IMR-90 (cell line): ENCODE data around the gene OAS3. TPM values are rescaled to one million over a fixed set of nuclear protein-coding genes. Genes with fewer than 3 reads are reported as not detected.

Experiments
- ATAC-seq: fragments of 200-7000 bp; cut with Tn5 transposase; 2 replicates; pipeline ENCODE4 v1.9.1; 2020; ENCODE audit warnings: low read depth, mild to moderate bottlenecking, moderate library complexity
- BruUV-seq: library from RNA; stranded (reverse); fragments of 400-500 nt; replicated peaks from 2 replicates; lab custom pipeline; 2021; lab: Mats Ljungman, UMichigan
- CTCF ChIA-PET: fragments of 300-600 bp; formaldehyde crosslinking; extraction: SDS; loops from one replicate; lab custom pipeline; 2021; ENCODE audit warnings: antibody characterized with exemption; lab: Yijun Ruan, JAX
- POLR2A ChIA-PET: fragments of 300-600 bp; sonication (Branson Sonifier 250); formaldehyde crosslinking; loops from one replicate; lab custom pipeline; 2022; ENCODE audit warnings: antibody characterized with exemption; ENCODE audit not compliant: unreplicated experiment; lab: Charles Lee
- DNase-seq: peaks from one replicate; pipeline ENCODE4 v3.0.0; 2013
- H2AFZ ChIP-seq: replicated peaks from 2 replicates; pipeline ENCODE3; 2013; ENCODE audit warnings: low read length, mild to moderate bottlenecking; ENCODE audit not compliant: poor library complexity
- H2AK5ac ChIP-seq: 2 replicates; pipeline ENCODE4 v1.6.1; 2013; ENCODE audit warnings: low read depth, low read length, inconsistent platforms
- H2AK9ac ChIP-seq: replicated peaks from 2 replicates; pipeline ENCODE3; 2013; ENCODE audit warnings: mild to moderate bottlenecking, low read depth, low read length, moderate library complexity; ENCODE audit not compliant: poor library complexity
- H2BK120ac ChIP-seq: 2 replicates; pipeline ENCODE4 v1.6.1; 2013; ENCODE audit warnings: low read depth, low read length, inconsistent platforms
- H2BK15ac ChIP-seq: 3 replicates; pipeline ENCODE4 v1.6.1; 2013; ENCODE audit warnings: low read depth, low read length, inconsistent platforms
- H2BK20ac ChIP-seq: 2 replicates; pipeline ENCODE4 v1.6.1; 2013; ENCODE audit warnings: low read depth, mild to moderate bottlenecking, inconsistent platforms, low read length, moderate library complexity
- H2BK5ac ChIP-seq: 2 replicates; pipeline ENCODE4 v1.6.1; 2013; ENCODE audit warnings: mild to moderate bottlenecking, low read depth, low read length, inconsistent platforms; ENCODE audit not compliant: poor library complexity, severe bottlenecking
- H3K14ac ChIP-seq: replicated peaks from 2 replicates; pipeline ENCODE4 v1.6.1; 2013; ENCODE audit warnings: low read depth, low read length, inconsistent platforms
- H3K18ac ChIP-seq: 2 replicates; pipeline ENCODE4 v1.6.1; 2013; ENCODE audit warnings: low read depth, low read length, control low read depth
- H3K23ac ChIP-seq: 2 replicates; pipeline ENCODE4 v1.6.1; 2013; ENCODE audit warnings: low read depth, low read length, inconsistent platforms
- H3K27ac ChIP-seq: 2 replicates; pipeline ENCODE4 v1.5.1; 2013; ENCODE audit warnings: mild to moderate bottlenecking, control low read depth, low read length; ENCODE audit not compliant: insufficient read depth
- H3K27me3 ChIP-seq: 2 replicates; pipeline ENCODE4 v1.6.1; 2013; ENCODE audit warnings: low read length; ENCODE audit not compliant: control insufficient read depth, insufficient read depth
- H3K36me3 ChIP-seq: 2 replicates; pipeline ENCODE4 v1.6.1; 2013; ENCODE audit warnings: low read length, mixed read lengths; ENCODE audit not compliant: control insufficient read depth, insufficient read depth
- H3K4ac ChIP-seq: 2 replicates; pipeline ENCODE4 v1.6.1; 2013; ENCODE audit warnings: low read depth, low read length, inconsistent platforms
- H3K4me1 ChIP-seq: 2 replicates; pipeline ENCODE4 v1.6.1; 2013; ENCODE audit warnings: low read length, mixed read lengths; ENCODE audit not compliant: control insufficient read depth, insufficient read depth
- H3K4me2 ChIP-seq: 2 replicates; pipeline ENCODE4 v1.6.1; 2013; ENCODE audit warnings: low read depth, mild to moderate bottlenecking, control low read depth, low read length, moderate library complexity
- H3K4me3 ChIP-seq: 2 replicates; pipeline ENCODE4 v1.5.1; 2013; ENCODE audit warnings: low read depth, mild to moderate bottlenecking, control low read depth, low read length, moderate library complexity; ENCODE audit not compliant: insufficient read depth
- H3K56ac ChIP-seq: 2 replicates; pipeline ENCODE4 v1.6.1; 2013; ENCODE audit warnings: low read length, inconsistent platforms; ENCODE audit not compliant: insufficient read depth; ENCODE audit errors: extremely low read depth
- H3K79me1 ChIP-seq, 2 experiments: 2 replicates each; pipeline ENCODE4 v1.6.1; 2013; ENCODE audit warnings: low read length in 2 of 2, inconsistent platforms in 1 of 2, low read depth in 1 of 2
- H3K9ac ChIP-seq: 2 replicates; pipeline ENCODE4 v1.6.1; 2013; ENCODE audit warnings: low read depth, low read length, control low read depth
- H3K9me1 ChIP-seq: 2 replicates; pipeline ENCODE4 v1.6.1; 2013; ENCODE audit warnings: low read length, inconsistent platforms; ENCODE audit not compliant: insufficient read depth
- H3K9me3 ChIP-seq: 2 replicates; pipeline ENCODE4 v1.6.1; 2013; ENCODE audit warnings: low read length; ENCODE audit not compliant: control insufficient read depth, insufficient read depth
- H4K20me1 ChIP-seq: 2 replicates; pipeline ENCODE4 v1.6.1; 2013; ENCODE audit warnings: low read length, inconsistent platforms; ENCODE audit not compliant: insufficient read depth
- H4K5ac ChIP-seq: 2 replicates; pipeline ENCODE4 v1.6.1; 2013; ENCODE audit warnings: mild to moderate bottlenecking, low read depth, low read length, control low read depth
- H4K8ac ChIP-seq, 2 experiments: 2 replicates each; pipeline ENCODE4 v1.6.1; 2013; ENCODE audit warnings: low read depth in 2 of 2, low read length in 2 of 2, control low read depth in 1 of 2, inconsistent platforms in 1 of 2
- H4K91ac ChIP-seq: 2 replicates; pipeline ENCODE4 v1.6.1; 2013; ENCODE audit warnings: low read depth, low read length, inconsistent platforms; ENCODE audit not compliant: insufficient read depth
- CHD1 ChIP-seq: IDR thresholded peaks from 2 replicates; pipeline ENCODE4 v1.6.1; 2012; ENCODE audit warnings: low read depth, low read length, improper control_type of control experiment
- CTCF ChIP-seq: conservative IDR thresholded peaks from 2 replicates; pipeline ENCODE4 v1.5.1; 2012; ENCODE audit warnings: mild to moderate bottlenecking, low read depth, low read length, improper control_type of control experiment
- POLR2A ChIP-seq: IDR thresholded peaks from 2 replicates; pipeline ENCODE4 v1.6.1; 2012; ENCODE audit warnings: mild to moderate bottlenecking, low read depth, low read length
- RAD21 ChIP-seq: IDR thresholded peaks from 2 replicates; pipeline ENCODE4 v1.6.1; 2012; ENCODE audit warnings: low read length, improper control_type of control experiment
- RCOR1 ChIP-seq: IDR thresholded peaks from 2 replicates; pipeline ENCODE4 v1.6.1; 2012; ENCODE audit warnings: mild to moderate bottlenecking, low read length, improper control_type of control experiment; ENCODE audit not compliant: insufficient replicate concordance
- USF2 ChIP-seq: fragments of 150-350 bp; IDR thresholded peaks from 2 replicates; pipeline ENCODE4 v1.6.1; 2017; ENCODE audit warnings: mild to moderate bottlenecking, antibody characterized with exemption, low read length, low read depth
- WGBS, 2 experiments: methylation state at CpG; one replicate each; pipeline versions ENCODE4 v1.1.5 to v1.1.7; 2013; ENCODE audit warnings: missing lambda C conversion rate in 2 of 2; ENCODE audit not compliant: insufficient read length in 1 of 2; ENCODE audit errors: extremely low coverage in 2 of 2; 5-methylcytosine and 5-hydroxymethylcytosine counted together
- dilution Hi-C: fragments of 300-500 bp; cut with HindIII; formaldehyde crosslinking; loops from one replicate; pipeline ENCODE4 v1.14.3; 2018; ENCODE audit warnings: low sequenced_read_pairs; ENCODE audit not compliant: unreplicated experiment
- in situ Hi-C: fragments of 300-500 bp; cut with MboI; formaldehyde crosslinking; loops from 3 replicates; pipeline ENCODE4 v1.14.3; 2019; ENCODE audit warnings: low sequenced_read_pairs, inconsistent platforms, mixed read lengths
- intact Hi-C: fragments of 100-400 bp; cut with micrococcal nuclease; formaldehyde crosslinking; loops from 2 replicates; pipeline ENCODE4 v1.10.0; 2022
- polyA plus RNA-seq, 3 experiments: library from polyadenylated mRNA; depleted of rRNA; stranded (reverse); fragments of >200 nt; gene quantifications; 2 replicates each; pipeline ENCODE4 v1.2.3, GENCODE V29; 2012; ENCODE audit warnings: low replicate concordance in 1 of 3
- total RNA-seq: library from RNA; depleted of rRNA; stranded (reverse); fragments of >200 nt; gene quantifications from 2 replicates; pipeline ENCODE4 v1.2.3, GENCODE V29; 2012
- TF ChIP-seq, protein P1 (sequence below): fragments of 150-350 bp; IDR thresholded peaks from 2 replicates; pipeline ENCODE4 v1.6.1; 2016; ENCODE audit warnings: low read depth, mild to moderate bottlenecking, low read length, moderate library complexity, borderline replicate concordance

Gene OAS3
- total and polyA plus RNA-seq, 2 of the 4 experiments (the other 2 are of a cell fraction) = 4.1 to 7.8 TPM

GRCh38 chr12:113002676-113003075 lies 64.4 kb downstream of the OAS3 start:
- no peak for ATAC-seq
- Histone ChIP-seq H3K9me3 (no peaks in the 10 kb centered on the region), H3K4me3 (no peak overlapping the region), H3K18ac (no peak overlapping the region), H3K4me1 (no peaks in the 10 kb centered on the region), H3K27ac (no peak overlapping the region), H2BK120ac (no peak overlapping the region), H3K9me1 (peaks cover 3% of the 10 kb centered on the region; the same call in 1 of the 2 replicates), H2BK5ac (no peak overlapping the region), H3K36me3 (no peaks in the 10 kb centered on the region), H3K4me2 (no peak overlapping the region), H3K79me1 (no peaks in the 10 kb centered on the region), H3K4ac (no peak overlapping the region), H2AFZ (no peak overlapping the region), H4K91ac (no peak overlapping the region), H3K9ac (no peak overlapping the region), H3K27me3 (no peaks in the 10 kb centered on the region; the same call in 1 of the 2 replicates), H4K5ac (no peak overlapping the region), H4K8ac (no peak overlapping the region), H2BK20ac (no peak overlapping the region), H3K23ac (no peak overlapping the region), H2BK15ac (no peak overlapping the region), H4K20me1 (no peaks in the 10 kb centered on the region), H2AK9ac (no peak overlapping the region), H3K14ac (no peak overlapping the region), H2AK5ac (no peak overlapping the region), H3K56ac (no peak overlapping the region)
- TF ChIP-seq RCOR1 (no peak), RAD21 (no peak), USF2 (no peak), CHD1 (no peak), POLR2A (no peak), CTCF (no peak)
- TF ChIP-seq, protein P1, sequence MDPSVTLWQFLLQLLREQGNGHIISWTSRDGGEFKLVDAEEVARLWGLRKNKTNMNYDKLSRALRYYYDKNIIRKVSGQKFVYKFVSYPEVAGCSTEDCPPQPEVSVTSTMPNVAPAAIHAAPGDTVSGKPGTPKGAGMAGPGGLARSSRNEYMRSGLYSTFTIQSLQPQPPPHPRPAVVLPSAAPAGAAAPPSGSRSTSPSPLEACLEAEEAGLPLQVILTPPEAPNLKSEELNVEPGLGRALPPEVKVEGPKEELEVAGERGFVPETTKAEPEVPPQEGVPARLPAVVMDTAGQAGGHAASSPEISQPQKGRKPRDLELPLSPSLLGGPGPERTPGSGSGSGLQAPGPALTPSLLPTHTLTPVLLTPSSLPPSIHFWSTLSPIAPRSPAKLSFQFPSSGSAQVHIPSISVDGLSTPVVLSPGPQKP = no peak
- POLR2A ChIA-PET = no interaction called here
- intact Hi-C loops = no loop called here
- in situ Hi-C loops = no loop called here
- no peak for DNase-seq
- dilution Hi-C loops = no loop called here
- CTCF ChIA-PET = no interaction called here
- WGBS, 2 experiments = no CpG with 5 or more reads among the region's 5 CpGs
- no TSS peak for BruUV-seq
